SK-N-SH (cell line): Measurements from ENCODE around the gene GNAL. TPM values are rescaled to one million over a fixed set of nuclear protein-coding genes. Genes with fewer than 3 reads are reported as not detected.

Experiments used
- CTCF ChIA-PET: fragments of 300-600, 350-600 bp; formaldehyde crosslinking; extraction: SDS; loops from one replicate; lab custom pipeline; 2021; lab: Yijun Ruan, JAX
- POLR2A ChIA-PET: fragments of 350-600 bp; sonication (Branson Sonifier 250); formaldehyde crosslinking; extraction: SDS; loops from one replicate; lab custom pipeline; 2020; ENCODE audit warnings: antibody characterized with exemption, inconsistent platforms; lab: Yijun Ruan, JAX
- DNase-seq: peaks from one replicate; pipeline ENCODE4 v3.0.0; 2012
- H2AFZ ChIP-seq: fragments of 200-600 bp; sonication (generic); 2 replicates; pipeline ENCODE4 v1.8.1; 2016; ENCODE audit warnings: antibody characterized with exemption, mild to moderate bottlenecking, low read depth
- H3F3A ChIP-seq: fragments of 200-600 bp; sonication (generic); replicated peaks from 2 replicates; pipeline ENCODE3; 2016; ENCODE audit warnings: antibody characterized with exemption, mild to moderate bottlenecking; ENCODE audit not compliant: insufficient read depth
- H3K27ac ChIP-seq, 2 experiments: fragments of 200-500 bp in 1 of 2; fragments of 200-600 bp in 1 of 2; sonication (Bioruptor generic) in 1 of 2; sonication (generic), shearing (Covaris generic) in 1 of 2; 2 replicates each; pipeline versions ENCODE4 v1.5.1 to v1.6.1; 2014 to 2016; ENCODE audit warnings: low read depth in 2 of 2, inconsistent platforms in 1 of 2, low read length in 1 of 2, mild to moderate bottlenecking in 1 of 2, mixed read lengths in 1 of 2
- H3K27me3 ChIP-seq: fragments of 200-600 bp; sonication (generic), shearing (Covaris generic); 2 replicates; pipeline ENCODE4 v1.6.1; 2016; ENCODE audit warnings: mixed run types; ENCODE audit not compliant: insufficient read depth
- H3K36me3 ChIP-seq, 2 experiments: fragments of 200-500 bp in 1 of 2; fragments of 200-600 bp in 1 of 2; sonication (Bioruptor generic) in 1 of 2; sonication (generic) in 1 of 2; replicated peaks in 1 of 2; 2 replicates each; pipeline versions ENCODE3 to v1.5.1; 2014 to 2016; ENCODE audit warnings: low read length in 1 of 2, mild to moderate bottlenecking in 1 of 2; ENCODE audit not compliant: insufficient read depth in 2 of 2, control insufficient read depth in 1 of 2
- H3K4me1 ChIP-seq, 2 experiments: fragments of 200-500 bp in 1 of 2; fragments of 200-600 bp in 1 of 2; sonication (Bioruptor generic) in 1 of 2; sonication (generic), shearing (Covaris generic) in 1 of 2; 2 replicates each; pipeline versions ENCODE4 v1.5.1 to v1.6.1; 2014 to 2016; ENCODE audit warnings: low read depth in 1 of 2, low read length in 1 of 2, mixed run types in 1 of 2; ENCODE audit not compliant: insufficient read depth in 2 of 2, control insufficient read depth in 1 of 2
- H3K4me2 ChIP-seq: fragments of 200-600 bp; sonication (generic), shearing (Covaris generic); 2 replicates; pipeline ENCODE4 v1.6.1; 2017; ENCODE audit warnings: mixed run types
- H3K4me3 ChIP-seq, 2 experiments: fragments of 200-500 bp in 1 of 2; fragments of 200-600 bp in 1 of 2; sonication (Bioruptor generic) in 1 of 2; sonication (generic), shearing (Covaris generic) in 1 of 2; 2 replicates each; pipeline versions ENCODE4 v1.5.1 to v1.8.1; 2014 to 2016; ENCODE audit warnings: low read depth in 2 of 2, inconsistent platforms in 1 of 2, low read length in 1 of 2, mild to moderate bottlenecking in 1 of 2, mixed read lengths in 1 of 2, moderate library complexity in 1 of 2
- H3K79me2 ChIP-seq: fragments of 200-600 bp; sonication (generic); 2 replicates; pipeline ENCODE4 v1.8.1; 2017; ENCODE audit warnings: mild to moderate bottlenecking; ENCODE audit not compliant: insufficient read depth
- H3K9ac ChIP-seq: fragments of 200-600 bp; sonication (generic); 2 replicates; pipeline ENCODE4 v1.6.1; 2017; ENCODE audit warnings: mixed run types
- H3K9me2 ChIP-seq: fragments of 200-600 bp; sonication (generic); 2 replicates; pipeline ENCODE4 v1.6.1; 2017; ENCODE audit warnings: mixed run types
- H3K9me3 ChIP-seq: fragments of 200-600 bp; sonication (generic); 2 replicates; pipeline ENCODE4 v1.6.1; 2017; ENCODE audit warnings: mixed run types, mild to moderate bottlenecking, moderate library complexity
- H4K20me1 ChIP-seq: fragments of 200-600 bp; sonication (generic); 2 replicates; pipeline ENCODE4 v1.6.1; 2017; ENCODE audit warnings: mild to moderate bottlenecking, mixed run types; ENCODE audit not compliant: insufficient read depth
- CHD2 ChIP-seq: fragments of 150-350 bp; IDR thresholded peaks from 2 replicates; pipeline ENCODE4 v1.6.1; 2018; ENCODE audit warnings: low read length; ENCODE audit not compliant: partially characterized antibody
- ELF1 ChIP-seq: IDR thresholded peaks from 2 replicates; pipeline ENCODE4 v1.4.0; 2012
- FOSL2 ChIP-seq: IDR thresholded peaks from 2 replicates; pipeline ENCODE4 v1.4.0; 2012; ENCODE audit warnings: low read depth, mild to moderate bottlenecking, moderate library complexity, borderline replicate concordance
- FOXJ3 ChIP-seq: sonication (generic); formaldehyde crosslinking; IDR thresholded peaks from 2 replicates; pipeline ENCODE4 v1.5.1; 2020; ENCODE audit warnings: mild to moderate bottlenecking, missing genetic modification reagents
- FOXM1 ChIP-seq: IDR thresholded peaks from 2 replicates; pipeline ENCODE4 v1.4.0; 2012; ENCODE audit warnings: low read depth, mild to moderate bottlenecking
- GABPA ChIP-seq: IDR thresholded peaks from 2 replicates; pipeline ENCODE4 v1.4.0; 2012; ENCODE audit warnings: low read depth, mild to moderate bottlenecking
- IRF3 ChIP-seq: fragments of 150-350 bp; IDR thresholded peaks from 2 replicates; pipeline ENCODE4 v1.6.1; 2016; ENCODE audit warnings: mild to moderate bottlenecking, low read depth, low read length
- JUND ChIP-seq: IDR thresholded peaks from 2 replicates; pipeline ENCODE4 v1.4.0; 2012
- MAX ChIP-seq: IDR thresholded peaks from 2 replicates; pipeline ENCODE4 v1.4.0; 2012; ENCODE audit warnings: low read depth
- MXI1 ChIP-seq: IDR thresholded peaks from 2 replicates; pipeline ENCODE4 v1.6.1; 2012; ENCODE audit warnings: mild to moderate bottlenecking, low read depth, low read length, improper control_type of control experiment
- POLR2AphosphoS5 ChIP-seq: IDR thresholded peaks from 2 replicates; pipeline ENCODE4 v1.6.1; 2012; ENCODE audit warnings: low read depth, low read length
- RCOR1 ChIP-seq: fragments of 150-350 bp; IDR thresholded peaks from 2 replicates; pipeline ENCODE4 v1.6.1; 2017; ENCODE audit warnings: antibody characterized with exemption, low read length
- RFX5 ChIP-seq: IDR thresholded peaks from 2 replicates; pipeline ENCODE4 v1.6.1; 2012; ENCODE audit warnings: mild to moderate bottlenecking, improper control_type of control experiment, low read length
- RXRA ChIP-seq: IDR thresholded peaks from 2 replicates; pipeline ENCODE4 v1.4.0; 2012; ENCODE audit warnings: low read depth, mild to moderate bottlenecking, borderline replicate concordance
- SMC3 ChIP-seq: IDR thresholded peaks from 2 replicates; pipeline ENCODE4 v1.6.1; 2012; ENCODE audit warnings: low read depth, low read length, improper control_type of control experiment
- TAF1 ChIP-seq: IDR thresholded peaks from 2 replicates; pipeline ENCODE4 v1.6.1; 2012; ENCODE audit warnings: low read depth, mild to moderate bottlenecking, low read length, moderate library complexity, borderline replicate concordance
- TCF12 ChIP-seq: IDR thresholded peaks from 2 replicates; pipeline ENCODE4 v1.4.0; 2012
- TEAD4 ChIP-seq: IDR thresholded peaks from 2 replicates; pipeline ENCODE4 v1.4.0; 2012; ENCODE audit warnings: mild to moderate bottlenecking, borderline replicate concordance; ENCODE audit not compliant: insufficient read depth
- USF1 ChIP-seq: IDR thresholded peaks from 2 replicates; pipeline ENCODE4 v1.4.0; 2012; ENCODE audit warnings: low read depth, borderline replicate concordance
- YY1 ChIP-seq: IDR thresholded peaks from 2 replicates; pipeline ENCODE4 v1.4.0; 2012; ENCODE audit warnings: low read depth, mild to moderate bottlenecking
- ZBTB33 ChIP-seq: IDR thresholded peaks from 2 replicates; pipeline ENCODE4 v1.4.0; 2012; ENCODE audit warnings: low read depth, borderline replicate concordance
- WGBS: methylation state at CpG from one replicate; pipeline ENCODE4 v1.1.6; 2017; ENCODE audit warnings: low lambda C conversion rate; 5-methylcytosine and 5-hydroxymethylcytosine counted together
- polyA plus RNA-seq, 3 experiments: library from polyadenylated mRNA; depleted of rRNA; stranded (reverse); fragments of >200 nt; gene quantifications; 2 replicates each; pipeline ENCODE4 v1.2.3, GENCODE V29; 2012

The GNAL gene
- polyA plus RNA-seq, 1 of the 3 experiments (the other 2 are of a cell fraction): 0.13 TPM

GRCh38 chr18:11751341-11752115 lies 62.5 kb downstream of the GNAL start:
- Histone ChIP-seq H3K9me3 (no peaks in the 10 kb centered on the region), H3K4me3 (no peak overlapping the region), H3K79me2 (no peaks in the 10 kb centered on the region), H3F3A (no peaks in the 10 kb centered on the region), H3K27me3 (peaks cover 59% of the 10 kb centered on the region), H3K4me2 (no peak overlapping the region), H3K9ac (no peak overlapping the region), H3K27ac (no peak overlapping the region), H3K36me3 (no peaks in the 10 kb centered on the region), H3K9me2 (no peaks in the 10 kb centered on the region), H4K20me1 (no peaks in the 10 kb centered on the region), H2AFZ (no peak overlapping the region), H3K4me1 (no peaks in the 10 kb centered on the region)
- DNase-seq: peak; percentile 29
- ChIA-PET POLR2A (no interaction called here), CTCF (interaction anchor here (0.7 kb wide), 1 partner anchor 18 kb away, joined by 3 read pairs; no protein-coding TSS in a partner anchor)
- TF ChIP-seq RCOR1 (no peak), FOSL2 (no peak), MXI1 (no peak), ELF1 (no peak), IRF3 (no peak)
- 14% methylated on average over 10 of the region's 81 CpGs for WGBS

GRCh38 chr18:11752116-11752911 lies 63.2 kb downstream of the GNAL start:
- Histone ChIP-seq H3K4me1 (no peaks in the 10 kb centered on the region), H3K4me3 (no peak overlapping the region), H3K9me2 (no peaks in the 10 kb centered on the region), H4K20me1 (no peaks in the 10 kb centered on the region), H3F3A (no peaks in the 10 kb centered on the region), H3K9me3 (no peaks in the 10 kb centered on the region), H3K79me2 (no peaks in the 10 kb centered on the region), H3K9ac (no peak overlapping the region), H2AFZ (no peak overlapping the region), H3K27ac (no peak overlapping the region), H3K36me3 (no peaks in the 10 kb centered on the region), H3K27me3 (peaks cover 57% of the 10 kb centered on the region), H3K4me2 (no peak overlapping the region)
- under 1% methylated on average over 27 of the region's 64 CpGs for WGBS
- POLR2A ChIA-PET: no interaction called here
- DNase-seq: peak; percentile 32
- CTCF ChIA-PET: interaction anchor here (1.4 kb wide), 1 partner anchor 242 kb away, joined by 3 read pairs; no protein-coding TSS in a partner anchor
- TF ChIP-seq TAF1 (no peak), SMC3 (no peak), RCOR1 (no peak), MAX (no peak), CHD2 (no peak), FOXM1 (no peak), JUND (no peak), MXI1 (no peak), RXRA (no peak), POLR2AphosphoS5 (no peak), TEAD4 (no peak), FOXJ3 (CRISPR knock-in tag) (no peak), GABPA (no peak), USF1 (no peak), YY1 (no peak), RFX5 (no peak), TCF12 (no peak), ZBTB33 (no peak)
